ENCODE data around the gene SERPINA10.

- TF ChIP-seq CTCF (IDR thresholded peaks at IDR 0.05) (no peak), ZFX (IDR thresholded peaks at IDR 0.05; ENCODE audit: borderline replicate concordance) (no peak)
These were observed 41.8 kb upstream of the SERPINA10 start for GRCh38 chr14:94334872-94335271.
